HCT116 (cell line): ENCODE measurements around the gene ORC5. TPM values are rescaled to one million over a fixed set of nuclear protein-coding genes. Genes with fewer than 3 reads are reported as not detected.

Experiments
- ATAC-seq: fragments of 200-7000 bp; cut with Tn5 transposase; 2 replicates; pipeline ENCODE4 v1.9.1; 2020; ENCODE audit warnings: mild to moderate bottlenecking, moderate library complexity
- BruUV-seq: library from RNA; stranded (reverse); fragments of 400-500 nt; replicated peaks from 2 replicates; lab custom pipeline; 2021; lab: Mats Ljungman, UMichigan
- CTCF ChIA-PET: fragments of 300-600 bp; sonication (Branson Sonifier 250); formaldehyde crosslinking; loops from one replicate; lab custom pipeline; 2021; ENCODE audit warnings: antibody characterized with exemption; lab: Charles Lee
- POLR2A ChIA-PET: fragments of 300-600, 350-600 bp; sonication (Branson Sonifier 250); formaldehyde crosslinking; loops from one replicate; lab custom pipeline; 2021; ENCODE audit warnings: antibody characterized with exemption; lab: Charles Lee
- RAD21 ChIA-PET, 2 experiments: fragments of 300-600 bp; sonication (Branson Sonifier 250); formaldehyde crosslinking; loops; one replicate each; lab custom pipeline; 2023; ENCODE audit warnings: low total read pairs in 2 of 2; ENCODE audit not compliant: uncharacterized antibody in 2 of 2, unreplicated experiment in 2 of 2, low non-redundant PET in 1 of 2; lab: Charles Lee
- DNase-seq: peaks from one replicate; pipeline ENCODE4 v3.0.0-alpha.2; 2010; ENCODE audit warnings: low read depth, low spot score
- H2AFZ ChIP-seq: fragments of 200-600 bp; shearing (Covaris generic), sonication (generic); 2 replicates; pipeline ENCODE4 v1.6.1; 2017; ENCODE audit warnings: low read depth, mixed run types, mixed read lengths, antibody characterized with exemption, low read length; ENCODE audit not compliant: poor library complexity, severe bottlenecking
- H3K27ac ChIP-seq: 2 replicates; pipeline ENCODE4 v1.5.1; 2012; ENCODE audit warnings: low read depth, low read length
- H3K27me3 ChIP-seq: fragments of 200-600 bp; sonication (generic); 2 replicates; pipeline ENCODE4 v1.6.1; 2016; ENCODE audit warnings: mixed run types, low read length, mixed read lengths; ENCODE audit not compliant: insufficient read depth
- H3K36me3 ChIP-seq, 2 experiments: fragments of 200-500 bp in 1 of 2; fragments of 200-600 bp in 1 of 2; sonication (Bioruptor generic) in 1 of 2; sonication (generic) in 1 of 2; 2 replicates each; pipeline versions ENCODE4 v1.5.1 to v1.6.1; 2014 to 2016; ENCODE audit warnings: low read length in 2 of 2, inconsistent platforms in 1 of 2, mixed read lengths in 1 of 2, mixed run types in 1 of 2; ENCODE audit not compliant: insufficient read depth in 2 of 2, control insufficient read depth in 1 of 2
- H3K4me1 ChIP-seq, 2 experiments: fragments of 200-600 bp in 1 of 2; sonication (generic) in 1 of 2; 2 replicates each; pipeline versions ENCODE4 v1.5.1 to v1.6.1; 2012 to 2017; ENCODE audit warnings: low read length in 2 of 2, inconsistent platforms in 1 of 2, mild to moderate bottlenecking in 1 of 2, mixed read lengths in 1 of 2, mixed run types in 1 of 2, moderate library complexity in 1 of 2; ENCODE audit not compliant: insufficient read depth in 2 of 2, control insufficient read depth in 1 of 2
- H3K4me2 ChIP-seq: fragments of 200-600 bp; sonication (generic); 2 replicates; pipeline ENCODE4 v1.6.1; 2017; ENCODE audit warnings: mixed run types, low read length, mixed read lengths
- H3K4me3 ChIP-seq, 2 experiments: fragments of 200-600 bp in 1 of 2; sonication (generic) in 1 of 2; replicated peaks in 1 of 2; 2 replicates each; pipeline ENCODE4 v1.5.1; 2011 to 2016; ENCODE audit warnings: low read length in 2 of 2, control low read depth in 1 of 2, low read depth in 1 of 2, mild to moderate bottlenecking in 1 of 2, mixed read lengths in 1 of 2, mixed run types in 1 of 2
- H3K79me2 ChIP-seq: fragments of 200-600 bp; sonication (generic); 2 replicates; pipeline ENCODE4 v1.6.1; 2017; ENCODE audit warnings: mild to moderate bottlenecking, mixed run types, low read length, moderate library complexity, mixed read lengths; ENCODE audit not compliant: insufficient read depth
- H3K9ac ChIP-seq: fragments of 200-600 bp; sonication (generic); 2 replicates; pipeline ENCODE4 v1.6.1; 2016; ENCODE audit warnings: low read length, mixed read lengths
- H3K9me2 ChIP-seq: fragments of 200-600 bp; sonication (generic), shearing (Covaris generic); 2 replicates; pipeline ENCODE4 v1.6.1; 2017; ENCODE audit warnings: mixed run types, mild to moderate bottlenecking, moderate library complexity; ENCODE audit not compliant: insufficient read depth
- H3K9me3 ChIP-seq, 2 experiments: fragments of 200-500 bp in 1 of 2; fragments of 200-600 bp in 1 of 2; sonication (Bioruptor generic) in 1 of 2; sonication (generic) in 1 of 2; 2 replicates each; pipeline ENCODE4 v1.6.1; 2014 to 2017; ENCODE audit warnings: low read length in 2 of 2, mixed read lengths in 2 of 2, inconsistent platforms in 1 of 2, low read depth in 1 of 2, mild to moderate bottlenecking in 1 of 2, mixed run types in 1 of 2, moderate library complexity in 1 of 2; ENCODE audit not compliant: control insufficient read depth in 1 of 2, insufficient read depth in 1 of 2
- H4K20me1 ChIP-seq: fragments of 200-600 bp; sonication (generic), shearing (Covaris generic); 2 replicates; pipeline ENCODE4 v1.6.1; 2017; ENCODE audit warnings: mixed run types, mild to moderate bottlenecking, moderate library complexity; ENCODE audit not compliant: insufficient read depth
- CBX3 ChIP-seq: IDR thresholded peaks from 2 replicates; pipeline ENCODE4 v1.6.1; 2012; ENCODE audit warnings: low read depth
- POLR2A ChIP-seq: IDR thresholded peaks from 2 replicates; pipeline ENCODE4 v1.7.0; 2011; ENCODE audit warnings: borderline replicate concordance; ENCODE audit not compliant: insufficient read depth, insufficient read length; ENCODE audit errors: extremely low read depth
- SP1 ChIP-seq: IDR thresholded peaks from 2 replicates; pipeline ENCODE4 v1.6.1; 2012; ENCODE audit warnings: low read depth
- SRF ChIP-seq: IDR thresholded peaks from 2 replicates; pipeline ENCODE4 v1.6.1; 2012; ENCODE audit warnings: low read depth
- TCF7L2 ChIP-seq: IDR thresholded peaks from 2 replicates; pipeline ENCODE4 v1.7.0; 2011; ENCODE audit warnings: borderline replicate concordance, inconsistent platforms; ENCODE audit not compliant: insufficient read depth, insufficient read length; ENCODE audit errors: extremely low read depth
- ZFX ChIP-seq: fragments of 450-650 bp; IDR thresholded peaks from 2 replicates; pipeline ENCODE4 v1.6.1; 2017
- intact Hi-C: fragments of 100-400 bp; cut with micrococcal nuclease; formaldehyde crosslinking; loops from 2 replicates; pipeline ENCODE4 v1.10.0; 2022
- total RNA-seq: library from RNA; stranded (reverse); gene quantifications from one replicate; pipeline ENCODE4 v1.2.1, GENCODE V29; 2021; ENCODE audit not compliant: unreplicated experiment
- TF ChIP-seq, protein P1 (sequence below), 3 experiments: fragments of 200-600 bp in 1 of 3; sonication (generic) in 1 of 3; IDR thresholded peaks in 2 of 3; conservative IDR thresholded peaks in 1 of 3; 2 replicates each; pipeline ENCODE4 v1.5.1; 2012 to 2017; ENCODE audit warnings: low read depth in 2 of 3, low read length in 2 of 3, antibody characterized with exemption in 1 of 3, borderline replicate concordance in 1 of 3, control low read depth in 1 of 3, mild to moderate bottlenecking in 1 of 3, mixed read lengths in 1 of 3, mixed run types in 1 of 3, moderate library complexity in 1 of 3; ENCODE audit not compliant: insufficient read depth in 1 of 3

ORC5 gene
- total RNA-seq, 1 experiment from 2014 or later: 30.2 TPM

DNA sequence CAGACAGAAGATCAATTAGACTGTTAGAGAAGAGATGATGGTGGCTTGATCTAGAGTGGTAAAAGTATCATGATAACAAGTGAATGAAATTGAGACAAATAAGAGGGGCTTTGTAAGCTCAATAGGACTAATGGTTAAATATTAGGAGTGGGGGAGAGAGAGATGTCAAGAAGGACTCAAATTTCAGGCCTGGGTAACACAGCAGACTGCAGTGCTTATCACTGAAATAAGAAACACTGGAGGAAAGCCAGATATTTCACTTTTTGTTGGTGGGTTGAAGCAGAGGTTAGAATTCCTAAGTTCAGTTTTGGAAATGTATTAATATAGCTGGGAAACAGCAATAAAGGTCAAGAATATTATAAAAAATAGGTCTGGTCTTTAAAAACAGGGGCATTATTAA lies 74.6 kb downstream of the ORC5 start:
- TF ChIP-seq SRF (no peak), ZFX (no peak), POLR2A (no peak)
- TF ChIP-seq, protein P1, sequence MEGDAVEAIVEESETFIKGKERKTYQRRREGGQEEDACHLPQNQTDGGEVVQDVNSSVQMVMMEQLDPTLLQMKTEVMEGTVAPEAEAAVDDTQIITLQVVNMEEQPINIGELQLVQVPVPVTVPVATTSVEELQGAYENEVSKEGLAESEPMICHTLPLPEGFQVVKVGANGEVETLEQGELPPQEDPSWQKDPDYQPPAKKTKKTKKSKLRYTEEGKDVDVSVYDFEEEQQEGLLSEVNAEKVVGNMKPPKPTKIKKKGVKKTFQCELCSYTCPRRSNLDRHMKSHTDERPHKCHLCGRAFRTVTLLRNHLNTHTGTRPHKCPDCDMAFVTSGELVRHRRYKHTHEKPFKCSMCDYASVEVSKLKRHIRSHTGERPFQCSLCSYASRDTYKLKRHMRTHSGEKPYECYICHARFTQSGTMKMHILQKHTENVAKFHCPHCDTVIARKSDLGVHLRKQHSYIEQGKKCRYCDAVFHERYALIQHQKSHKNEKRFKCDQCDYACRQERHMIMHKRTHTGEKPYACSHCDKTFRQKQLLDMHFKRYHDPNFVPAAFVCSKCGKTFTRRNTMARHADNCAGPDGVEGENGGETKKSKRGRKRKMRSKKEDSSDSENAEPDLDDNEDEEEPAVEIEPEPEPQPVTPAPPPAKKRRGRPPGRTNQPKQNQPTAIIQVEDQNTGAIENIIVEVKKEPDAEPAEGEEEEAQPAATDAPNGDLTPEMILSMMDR (IDR thresholded peaks at IDR 0.05 in 2 of 3, conservative IDR thresholded peaks at IDR 0.05 in 1 of 3; ENCODE audit: borderline replicate concordance in 1 of 3, insufficient read depth in 1 of 3, low read depth in 2 of 3, low read length in 2 of 3): no peak
- no peak for DNase-seq
- Histone ChIP-seq H3K9me3 (no peaks in the 10 kb centered on the region), H3K36me3 (peaks cover 0 to 7% of the 10 kb centered on the region in 2 experiments; a peak in 2 of 4 replicates), H3K4me3 (no peak overlapping the region), H3K27ac (no peak overlapping the region), H2AFZ (no peak overlapping the region), H4K20me1 (no peaks in the 10 kb centered on the region; the same call in 1 of the 2 replicates), H3K27me3 (no peaks in the 10 kb centered on the region), H3K9ac (no peak overlapping the region), H3K4me2 (no peak overlapping the region), H3K79me2 (no peaks in the 10 kb centered on the region), H3K9me2 (no peaks in the 10 kb centered on the region), H3K4me1 (no peaks in the 10 kb centered on the region)
- intact Hi-C loops: no loop called here
- ChIA-PET CTCF (interaction anchor here (1.1 kb wide), 1 partner anchor 36 kb away, joined by 3 read pairs; no protein-coding TSS in a partner anchor), RAD21 (no interaction called here), POLR2A (no interaction called here)
- ATAC-seq: no peak
- no TSS peak for BruUV-seq

DNA sequence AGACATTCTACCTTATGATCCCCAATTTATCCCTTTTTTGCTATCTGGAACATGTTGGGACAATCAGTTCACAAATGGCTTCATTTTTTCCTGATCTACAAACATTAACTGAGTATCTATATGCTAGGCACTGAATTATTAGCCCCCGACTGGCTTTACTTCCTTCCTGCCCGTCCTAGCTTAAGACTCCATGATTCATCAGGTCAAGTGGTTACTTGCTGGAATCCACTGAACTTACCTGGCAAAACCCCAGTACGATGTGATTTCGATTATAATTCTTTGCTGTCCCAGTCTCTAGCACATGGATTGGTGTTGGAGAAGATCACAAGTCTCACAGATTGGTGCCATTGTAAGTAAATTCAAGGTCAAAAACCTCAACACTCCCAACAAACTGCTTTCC lies 77.1 kb downstream of the ORC5 start:
- H3K36me3 ChIP-seq: peaks cover 0 to 2% of the 10 kb centered on the region in 2 experiments; a peak in 2 of 4 replicates
- no peaks in the 10 kb centered on the region; the same call in 1 of the 2 replicates for H4K20me1 ChIP-seq
- H3K9me2 ChIP-seq: no peaks in the 10 kb centered on the region
- no peaks in the 10 kb centered on the region for H3K4me1 ChIP-seq
- no TSS peak for BruUV-seq
- no peak overlapping the region for H2AFZ ChIP-seq
- no peak overlapping the region for H3K27ac ChIP-seq
- H3K9ac ChIP-seq: no peak overlapping the region
- H3K4me3 ChIP-seq: no peak overlapping the region
- ChIA-PET CTCF (no interaction called here), RAD21 (no interaction called here), POLR2A (no interaction called here)
- H3K4me2 ChIP-seq: no peak overlapping the region
- no peak for TF ChIP-seq SP1
- no peak for TF ChIP-seq TCF7L2
- TF ChIP-seq CBX3: no peak
- no peaks in the 10 kb centered on the region for H3K9me3 ChIP-seq
- intact Hi-C loops: no loop called here
- no peak for DNase-seq
- H3K79me2 ChIP-seq: no peaks in the 10 kb centered on the region
- no peaks in the 10 kb centered on the region for H3K27me3 ChIP-seq
- ATAC-seq: no peak
